Endodermal cell (in vitro differentiated cells): ENCODE data around the gene S100A10. TPM values are rescaled to one million over a fixed set of nuclear protein-coding genes. Genes with fewer than 3 reads are reported as not detected.

ENCODE experiments used
- DNase-seq: peaks from one replicate; pipeline ENCODE4 v3.0.0-alpha.2; 2017
- H3K27ac ChIP-seq: 2 replicates; pipeline ENCODE4 v1.5.1; 2013; ENCODE audit warnings: mild to moderate bottlenecking, low read depth, low read length, moderate library complexity
- H3K27me3 ChIP-seq: 2 replicates; pipeline ENCODE4 v1.6.1; 2013; ENCODE audit warnings: mild to moderate bottlenecking, low read length, moderate library complexity; ENCODE audit not compliant: insufficient read depth, control insufficient read depth, poor library complexity, severe bottlenecking
- H3K36me3 ChIP-seq: 2 replicates; pipeline ENCODE4 v1.7.0; 2013; ENCODE audit warnings: mild to moderate bottlenecking, low read length, moderate library complexity; ENCODE audit not compliant: control insufficient read depth, insufficient read depth
- H3K4me1 ChIP-seq: one replicate; pipeline ENCODE4 v1.7.0; 2013; ENCODE audit warnings: low read length; ENCODE audit not compliant: control insufficient read depth, insufficient read depth
- H3K4me3 ChIP-seq: 2 replicates; pipeline ENCODE4 v1.5.1; 2013; ENCODE audit warnings: mild to moderate bottlenecking, low read length, moderate library complexity
- H3K9ac ChIP-seq: 2 replicates; pipeline ENCODE4 v1.6.1; 2013; ENCODE audit warnings: mild to moderate bottlenecking, low read length, moderate library complexity; ENCODE audit not compliant: poor library complexity, severe bottlenecking; ENCODE audit errors: extremely low read depth
- H3K9me3 ChIP-seq: 2 replicates; pipeline ENCODE4 v1.6.1; 2013; ENCODE audit warnings: mild to moderate bottlenecking, low read length, moderate library complexity; ENCODE audit not compliant: control insufficient read depth
- H3K27ac Mint-ChIP-seq: 2 replicates; pipeline ENCODE4 v1.8.0; 2020; ENCODE audit warnings: mixed read lengths
- H3K27me3 Mint-ChIP-seq: 2 replicates; pipeline ENCODE4 v1.8.0; 2021; ENCODE audit warnings: mild to moderate bottlenecking, mixed read lengths; ENCODE audit not compliant: insufficient read depth
- H3K36me3 Mint-ChIP-seq: 2 replicates; pipeline ENCODE4 v1.8.0; 2020; ENCODE audit warnings: low read depth, mixed read lengths
- H3K4me1 Mint-ChIP-seq: 2 replicates; pipeline ENCODE4 v1.8.0; 2020; ENCODE audit warnings: mixed read lengths
- H3K4me3 Mint-ChIP-seq: 2 replicates; pipeline ENCODE4 v1.8.0; 2020; ENCODE audit warnings: mild to moderate bottlenecking, moderate library complexity, mixed read lengths
- H3K9me3 Mint-ChIP-seq: 2 replicates; pipeline ENCODE4 v1.8.0; 2020; ENCODE audit warnings: mild to moderate bottlenecking, mixed read lengths
- CTCF ChIP-seq: fragments of 200-600 bp; sonication (generic); conservative IDR thresholded peaks from 2 replicates; pipeline ENCODE4 v1.5.0; 2021; ENCODE audit warnings: antibody characterized with exemption, mild to moderate bottlenecking
- WGBS, 2 experiments: methylation state at CpG; one replicate each; pipeline versions ENCODE4 v1.1.5 to v1.1.7; 2013; ENCODE audit warnings: missing lambda C conversion rate in 2 of 2, mixed read lengths in 1 of 2; ENCODE audit not compliant: insufficient coverage in 1 of 2, insufficient read length in 1 of 2; 5-methylcytosine and 5-hydroxymethylcytosine counted together
- total RNA-seq, 2 donors: library from RNA; stranded (reverse); fragmentation: NEBNext Ultra II Directional in 1 of 2; extraction: Animal tissue kit (Norgen Biotek cat#: 25700) in 1 of 2; gene quantifications; 2 replicates in 1 of 2; 3 replicates in 1 of 2; pipeline ENCODE4 v1.2.1, GENCODE V29; 2021

Gene S100A10
- total RNA-seq, 2 donors from 2014 or later = 352 to 880 TPM

- no peaks in the 10 kb centered on the region for H3K9me3 ChIP-seq
- no peak overlapping the region for H3K4me3 ChIP-seq
- no peak overlapping the region for H3K27ac Mint-ChIP-seq
- H3K27ac ChIP-seq = no peak overlapping the region
- peaks cover 26% of the 10 kb centered on the region for H3K27me3 ChIP-seq
- WGBS, 2 experiments = 91 to 100% methylated on average over 1 of the region's 1 CpG
- no peak overlapping the region for H3K9ac ChIP-seq
- DNase-seq = no peak
- H3K27me3 Mint-ChIP-seq = peaks cover 3% of the 10 kb centered on the region
- no peak overlapping the region for H3K4me3 Mint-ChIP-seq
- no peaks in the 10 kb centered on the region for H3K9me3 Mint-ChIP-seq
- no peaks in the 10 kb centered on the region for H3K36me3 Mint-ChIP-seq
- H3K4me1 ChIP-seq = peaks cover 8% of the 10 kb centered on the region
- peaks cover 35% of the 10 kb centered on the region for H3K4me1 Mint-ChIP-seq
- no peak for TF ChIP-seq CTCF
- H3K36me3 ChIP-seq = no peaks in the 10 kb centered on the region
Observed at GRCh38 chr1:152039461-152039860, 45.8 kb upstream of the S100A10 start.

- Mint-ChIP-seq H3K27ac (no peak overlapping the region), H3K9me3 (no peaks in the 10 kb centered on the region), H3K4me1 (peaks cover 32% of the 10 kb centered on the region), H3K27me3 (peaks cover 3% of the 10 kb centered on the region), H3K36me3 (peaks cover under 1% of the 10 kb centered on the region), H3K4me3 (no peak overlapping the region)
- TF ChIP-seq CTCF = no peak
- no peaks in the 10 kb centered on the region for H3K9me3 ChIP-seq
- DNase-seq = peak; percentile 12
- no peak overlapping the region for H3K9ac ChIP-seq
- H3K4me1 ChIP-seq = peaks cover 8% of the 10 kb centered on the region
- whole genome bisulfite sequencing, 2 experiments = 82 to 92% methylated on average over 9 to 10 of the region's 10 CpGs
- H3K36me3 ChIP-seq = peaks cover 3% of the 10 kb centered on the region
- no peak overlapping the region for H3K27ac ChIP-seq
- H3K27me3 ChIP-seq = peaks cover 26% of the 10 kb centered on the region
- H3K4me3 ChIP-seq = no peak overlapping the region
Observed at GRCh38 chr1:152038871-152039270, 45.2 kb upstream of the S100A10 start.

- Mint-ChIP-seq H3K27ac (peak within 1 kb of the TSS; percentile 91), H3K4me1 (peaks cover 34% of the 10 kb centered on the region), H3K4me3 (peak within 1 kb of the TSS; percentile 84), H3K36me3 (peaks cover 20% of the 10 kb centered on the region), H3K9me3 (no peaks in the 10 kb centered on the region), H3K27me3 (peaks cover 3% of the 10 kb centered on the region)
- Histone ChIP-seq H3K9me3 (no peaks in the 10 kb centered on the region), H3K36me3 (peaks cover 22% of the 10 kb centered on the region), H3K4me1 (peaks cover 8% of the 10 kb centered on the region), H3K9ac (peak within 1 kb of the TSS; percentile 59), H3K27ac (no peak within 1 kb of the TSS), H3K4me3 (peak within 1 kb of the TSS; percentile 91), H3K27me3 (peaks cover 23% of the 10 kb centered on the region)
- 0 to 1% methylated on average over 13 to 52 of the region's 53 CpGs for WGBS, 2 experiments
- TF ChIP-seq CTCF = no peak
- DNase-seq = peak; percentile 91
Observed at GRCh38 chr1:152036267-152037216, 42.9 kb upstream of the S100A10 start, which contains the start of gene S100A11. S100A11 (minus strand) TSS chr1:152037004; CDS start chr1:152036915, 89 bp downstream.
